IMR-90 (cell line): ENCODE measurements around the gene SYNE2. TPM values are rescaled to one million over a fixed set of nuclear protein-coding genes. Genes with fewer than 3 reads are reported as not detected.
A peak's percentile ranks its signal among the peaks of the same experiment; 100 is the strongest.

Experiments
- ATAC-seq: fragments of 200-7000 bp; cut with Tn5 transposase; 2 replicates; pipeline ENCODE4 v1.9.1; 2020; ENCODE audit warnings: low read depth, mild to moderate bottlenecking, moderate library complexity
- BruUV-seq: library from RNA; stranded (reverse); fragments of 400-500 nt; replicated peaks from 2 replicates; lab custom pipeline; 2021; lab: Mats Ljungman, UMichigan
- CTCF ChIA-PET: fragments of 300-600 bp; formaldehyde crosslinking; extraction: SDS; loops from one replicate; lab custom pipeline; 2021; ENCODE audit warnings: antibody characterized with exemption; lab: Yijun Ruan, JAX
- POLR2A ChIA-PET: fragments of 300-600 bp; sonication (Branson Sonifier 250); formaldehyde crosslinking; loops from one replicate; lab custom pipeline; 2022; ENCODE audit warnings: antibody characterized with exemption; ENCODE audit not compliant: unreplicated experiment; lab: Charles Lee
- DNase-seq: peaks from one replicate; pipeline ENCODE4 v3.0.0; 2013
- H2AFZ ChIP-seq: replicated peaks from 2 replicates; pipeline ENCODE3; 2013; ENCODE audit warnings: low read length, mild to moderate bottlenecking; ENCODE audit not compliant: poor library complexity
- H2AK5ac ChIP-seq: 2 replicates; pipeline ENCODE4 v1.6.1; 2013; ENCODE audit warnings: low read depth, low read length, inconsistent platforms
- H2AK9ac ChIP-seq: replicated peaks from 2 replicates; pipeline ENCODE3; 2013; ENCODE audit warnings: mild to moderate bottlenecking, low read depth, low read length, moderate library complexity; ENCODE audit not compliant: poor library complexity
- H2BK120ac ChIP-seq: 2 replicates; pipeline ENCODE4 v1.6.1; 2013; ENCODE audit warnings: low read depth, low read length, inconsistent platforms
- H2BK15ac ChIP-seq: 3 replicates; pipeline ENCODE4 v1.6.1; 2013; ENCODE audit warnings: low read depth, low read length, inconsistent platforms
- H2BK20ac ChIP-seq: 2 replicates; pipeline ENCODE4 v1.6.1; 2013; ENCODE audit warnings: low read depth, mild to moderate bottlenecking, inconsistent platforms, low read length, moderate library complexity
- H2BK5ac ChIP-seq: 2 replicates; pipeline ENCODE4 v1.6.1; 2013; ENCODE audit warnings: mild to moderate bottlenecking, low read depth, low read length, inconsistent platforms; ENCODE audit not compliant: poor library complexity, severe bottlenecking
- H3K14ac ChIP-seq: replicated peaks from 2 replicates; pipeline ENCODE4 v1.6.1; 2013; ENCODE audit warnings: low read depth, low read length, inconsistent platforms
- H3K18ac ChIP-seq: 2 replicates; pipeline ENCODE4 v1.6.1; 2013; ENCODE audit warnings: low read depth, low read length, control low read depth
- H3K23ac ChIP-seq: 2 replicates; pipeline ENCODE4 v1.6.1; 2013; ENCODE audit warnings: low read depth, low read length, inconsistent platforms
- H3K27ac ChIP-seq: 2 replicates; pipeline ENCODE4 v1.5.1; 2013; ENCODE audit warnings: mild to moderate bottlenecking, control low read depth, low read length; ENCODE audit not compliant: insufficient read depth
- H3K27me3 ChIP-seq: 2 replicates; pipeline ENCODE4 v1.6.1; 2013; ENCODE audit warnings: low read length; ENCODE audit not compliant: control insufficient read depth, insufficient read depth
- H3K36me3 ChIP-seq: 2 replicates; pipeline ENCODE4 v1.6.1; 2013; ENCODE audit warnings: low read length, mixed read lengths; ENCODE audit not compliant: control insufficient read depth, insufficient read depth
- H3K4ac ChIP-seq: 2 replicates; pipeline ENCODE4 v1.6.1; 2013; ENCODE audit warnings: low read depth, low read length, inconsistent platforms
- H3K4me1 ChIP-seq: 2 replicates; pipeline ENCODE4 v1.6.1; 2013; ENCODE audit warnings: low read length, mixed read lengths; ENCODE audit not compliant: control insufficient read depth, insufficient read depth
- H3K4me2 ChIP-seq: 2 replicates; pipeline ENCODE4 v1.6.1; 2013; ENCODE audit warnings: low read depth, mild to moderate bottlenecking, control low read depth, low read length, moderate library complexity
- H3K4me3 ChIP-seq: 2 replicates; pipeline ENCODE4 v1.5.1; 2013; ENCODE audit warnings: low read depth, mild to moderate bottlenecking, control low read depth, low read length, moderate library complexity; ENCODE audit not compliant: insufficient read depth
- H3K56ac ChIP-seq: 2 replicates; pipeline ENCODE4 v1.6.1; 2013; ENCODE audit warnings: low read length, inconsistent platforms; ENCODE audit not compliant: insufficient read depth; ENCODE audit errors: extremely low read depth
- H3K79me1 ChIP-seq, 2 experiments: 2 replicates each; pipeline ENCODE4 v1.6.1; 2013; ENCODE audit warnings: low read length in 2 of 2, inconsistent platforms in 1 of 2, low read depth in 1 of 2
- H3K9ac ChIP-seq: 2 replicates; pipeline ENCODE4 v1.6.1; 2013; ENCODE audit warnings: low read depth, low read length, control low read depth
- H3K9me1 ChIP-seq: 2 replicates; pipeline ENCODE4 v1.6.1; 2013; ENCODE audit warnings: low read length, inconsistent platforms; ENCODE audit not compliant: insufficient read depth
- H3K9me3 ChIP-seq: 2 replicates; pipeline ENCODE4 v1.6.1; 2013; ENCODE audit warnings: low read length; ENCODE audit not compliant: control insufficient read depth, insufficient read depth
- H4K20me1 ChIP-seq: 2 replicates; pipeline ENCODE4 v1.6.1; 2013; ENCODE audit warnings: low read length, inconsistent platforms; ENCODE audit not compliant: insufficient read depth
- H4K5ac ChIP-seq: 2 replicates; pipeline ENCODE4 v1.6.1; 2013; ENCODE audit warnings: mild to moderate bottlenecking, low read depth, low read length, control low read depth
- H4K8ac ChIP-seq, 2 experiments: 2 replicates each; pipeline ENCODE4 v1.6.1; 2013; ENCODE audit warnings: low read depth in 2 of 2, low read length in 2 of 2, control low read depth in 1 of 2, inconsistent platforms in 1 of 2
- H4K91ac ChIP-seq: 2 replicates; pipeline ENCODE4 v1.6.1; 2013; ENCODE audit warnings: low read depth, low read length, inconsistent platforms; ENCODE audit not compliant: insufficient read depth
- CEBPB ChIP-seq: IDR thresholded peaks from 2 replicates; pipeline ENCODE4 v1.6.1; 2012; ENCODE audit warnings: low read depth, low read length, improper control_type of control experiment
- MAFK ChIP-seq: IDR thresholded peaks from 2 replicates; pipeline ENCODE4 v1.6.1; 2012; ENCODE audit warnings: low read depth, low read length, improper control_type of control experiment
- MXI1 ChIP-seq: IDR thresholded peaks from 2 replicates; pipeline ENCODE4 v1.6.1; 2012; ENCODE audit warnings: low read depth, mild to moderate bottlenecking, low read length, moderate library complexity, borderline replicate concordance
- WGBS, 2 experiments: methylation state at CpG; one replicate each; pipeline versions ENCODE4 v1.1.5 to v1.1.7; 2013; ENCODE audit warnings: missing lambda C conversion rate in 2 of 2; ENCODE audit not compliant: insufficient read length in 1 of 2; ENCODE audit errors: extremely low coverage in 2 of 2; 5-methylcytosine and 5-hydroxymethylcytosine counted together
- dilution Hi-C: fragments of 300-500 bp; cut with HindIII; formaldehyde crosslinking; loops from one replicate; pipeline ENCODE4 v1.14.3; 2018; ENCODE audit warnings: low sequenced_read_pairs; ENCODE audit not compliant: unreplicated experiment
- in situ Hi-C: fragments of 300-500 bp; cut with MboI; formaldehyde crosslinking; loops from 3 replicates; pipeline ENCODE4 v1.14.3; 2019; ENCODE audit warnings: low sequenced_read_pairs, inconsistent platforms, mixed read lengths
- intact Hi-C: fragments of 100-400 bp; cut with micrococcal nuclease; formaldehyde crosslinking; loops from 2 replicates; pipeline ENCODE4 v1.10.0; 2022
- polyA plus RNA-seq, 3 experiments: library from polyadenylated mRNA; depleted of rRNA; stranded (reverse); fragments of >200 nt; gene quantifications; 2 replicates each; pipeline ENCODE4 v1.2.3, GENCODE V29; 2012; ENCODE audit warnings: low replicate concordance in 1 of 3
- total RNA-seq: library from RNA; depleted of rRNA; stranded (reverse); fragments of >200 nt; gene quantifications from 2 replicates; pipeline ENCODE4 v1.2.3, GENCODE V29; 2012

The SYNE2 gene
- total and polyA plus RNA-seq, 2 of the 4 experiments (the other 2 are of a cell fraction), result 5.2 to 28.9 TPM

DNA sequence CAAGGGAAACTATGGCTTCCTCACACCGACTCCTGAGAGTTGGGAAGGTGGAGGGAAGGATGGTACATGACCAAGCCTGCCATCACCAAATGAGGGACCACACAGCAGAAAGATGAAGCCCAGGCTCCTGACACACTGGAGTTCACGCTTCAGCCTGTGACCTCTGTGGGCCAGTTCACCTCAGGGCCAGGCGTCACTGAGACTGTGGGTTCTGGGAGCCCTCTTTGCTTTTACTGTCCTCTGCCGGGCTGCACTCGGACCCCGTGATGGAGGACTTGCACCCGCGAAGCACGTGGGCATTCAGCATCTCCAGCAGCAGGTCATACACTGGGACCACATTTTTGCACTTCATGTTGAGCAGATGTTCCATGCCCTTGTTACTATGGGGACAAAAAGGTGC, 380.1 kb downstream of the SYNE2 start:
- peak overlapping the region; percentile 87 for H2BK20ac ChIP-seq
- H4K91ac ChIP-seq, result peak overlapping the region; percentile 73
- in situ Hi-C loops (no loop called here), dilution Hi-C loops (no loop called here), intact Hi-C loops (no loop called here)
- no peak overlapping the region for H2AFZ ChIP-seq
- no peaks in the 10 kb centered on the region for H3K36me3 ChIP-seq
- H3K4ac ChIP-seq, result peak overlapping the region; percentile 70
- peak overlapping the region; percentile 61 for H3K23ac ChIP-seq
- no peak overlapping the region for H3K56ac ChIP-seq
- BruUV-seq, result no TSS peak
- no peaks in the 10 kb centered on the region for H3K9me3 ChIP-seq
- H3K9me1 ChIP-seq, result peaks cover 19% of the 10 kb centered on the region
- peak overlapping the region; percentile 73 for H2AK5ac ChIP-seq
- H3K9ac ChIP-seq, result no peak overlapping the region
- WGBS, 2 experiments, result 94% methylated on average over 6 of the region's 9 CpGs; no CpG with 5 or more reads in 1 of the 2 experiments
- DNase-seq (no peak), ATAC-seq (peak; percentile 4; the same call in 1 of the 2 replicates)
- H3K4me3 ChIP-seq, result no peak overlapping the region
- no peaks in the 10 kb centered on the region for H3K79me1 ChIP-seq
- ChIA-PET CTCF (interaction anchor here (1.1 kb wide), 1 partner anchor 61 kb away, joined by 3 read pairs; the partner anchor contains the start of gene ESR2), POLR2A (no interaction called here)
- H3K4me1 ChIP-seq, result peaks cover 14% of the 10 kb centered on the region
- no peaks in the 10 kb centered on the region for H3K27me3 ChIP-seq
- H3K27ac ChIP-seq, result peak overlapping the region; percentile 49; the same call in 1 of the 2 replicates
- H4K8ac ChIP-seq, result peak overlapping the region in 1 of 2 experiments; percentile 87; a peak in 2 of 4 replicates
- peak overlapping the region; percentile 7; the same call in 2 of the 3 replicates for H2BK15ac ChIP-seq
- H3K14ac ChIP-seq, result peak overlapping the region; percentile 79
- H4K5ac ChIP-seq, result peak overlapping the region; percentile 59
- H4K20me1 ChIP-seq, result peaks cover 4% of the 10 kb centered on the region; the same call in 1 of the 2 replicates
- H2AK9ac ChIP-seq, result peak overlapping the region; percentile 5
- peak overlapping the region; percentile 22 for H2BK5ac ChIP-seq
- no peak overlapping the region for H3K4me2 ChIP-seq
- H3K18ac ChIP-seq, result peak overlapping the region; percentile 69
- H2BK120ac ChIP-seq, result peak overlapping the region; percentile 78
- TF ChIP-seq MXI1 (no peak), MAFK (no peak), CEBPB (no peak)
